ENCODE data around the gene BRF1.
"Not testable (repeated sequence)": the region's sequence is repeated elsewhere in the genome, so short reads cannot be mapped to it uniquely, and the experiment has no call there.

BRF1 gene

DNA sequence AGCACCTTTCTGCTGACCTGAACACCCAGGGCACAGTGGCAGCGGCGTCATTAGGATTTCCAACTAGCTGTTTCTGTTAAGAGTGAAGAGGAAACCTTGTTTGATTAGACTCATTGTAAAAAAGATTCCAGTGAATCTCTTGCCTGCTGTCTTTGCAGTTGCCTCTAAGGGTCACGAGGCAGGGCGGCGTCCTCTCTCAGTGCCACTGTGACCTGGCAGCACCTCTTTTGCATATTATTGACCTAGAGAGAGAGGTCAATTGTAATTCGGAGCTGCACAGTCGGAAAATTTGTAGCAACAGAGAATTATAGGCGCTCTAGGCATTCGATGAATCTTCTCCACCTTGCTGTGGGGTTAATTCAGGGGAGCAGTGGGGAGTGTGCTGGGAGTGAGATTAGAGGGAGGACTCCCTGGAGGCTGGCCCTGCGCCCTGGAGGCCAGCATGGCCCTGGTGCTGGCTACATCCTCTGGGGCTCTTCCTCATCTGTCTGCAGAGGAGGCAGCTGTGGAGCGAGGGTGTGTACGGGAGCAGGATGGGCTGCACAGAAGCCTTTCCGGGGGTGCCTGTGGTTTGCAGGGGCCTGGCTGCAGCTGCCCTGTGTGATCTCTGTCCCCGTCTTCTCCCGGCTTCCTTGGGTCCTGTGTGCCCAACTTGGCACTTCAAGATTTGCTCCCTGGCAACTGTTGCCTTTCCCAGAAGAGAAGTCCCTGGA, 28.0 kb upstream of the BRF1 start:
- Histone ChIP-seq H3K27me3 (no peaks in the 10 kb centered on the region), H3K36me3 (no peaks in the 10 kb centered on the region)
- DNase-seq: no peak

DNA sequence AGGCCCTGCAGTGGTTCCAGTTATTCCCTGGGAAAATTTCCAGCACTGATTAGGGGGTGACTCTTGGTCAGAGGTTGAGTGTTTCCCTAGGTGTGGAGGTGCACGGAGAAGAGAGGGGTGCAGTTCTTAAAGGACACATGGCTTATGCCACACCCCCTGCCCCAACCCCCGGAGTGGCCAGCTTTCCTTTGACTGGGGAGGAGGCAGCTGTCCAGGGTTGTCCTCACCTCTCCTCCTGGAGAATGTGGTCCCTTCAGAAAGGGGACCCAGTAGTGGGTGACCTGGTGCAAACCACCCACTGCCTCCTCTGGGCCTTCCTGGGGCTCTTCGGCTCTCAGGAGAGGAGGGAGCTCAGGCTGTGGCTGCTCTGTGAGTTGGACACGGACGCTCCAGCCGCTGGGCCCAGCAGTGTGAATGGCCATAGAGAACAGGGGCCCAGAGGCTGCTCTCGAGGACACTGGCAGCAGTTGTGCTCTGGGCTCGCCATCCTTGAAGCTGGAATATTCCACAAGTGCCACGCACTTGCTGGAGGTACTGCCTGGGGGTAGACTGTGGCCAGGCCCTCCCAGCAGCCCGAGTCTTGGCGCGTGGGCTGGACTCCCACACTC, 27.4 kb upstream of the BRF1 start:
- Histone ChIP-seq H3K4me1 (no peaks in the 10 kb centered on the region), H3K4me3 (ENCODE audit: low read depth, low read length) (no peak overlapping the region), H3K36me3 (no peaks in the 10 kb centered on the region), H3K27me3 (no peaks in the 10 kb centered on the region), H3K9me3 (no peaks in the 10 kb centered on the region)
- TF ChIP-seq, protein P1, sequence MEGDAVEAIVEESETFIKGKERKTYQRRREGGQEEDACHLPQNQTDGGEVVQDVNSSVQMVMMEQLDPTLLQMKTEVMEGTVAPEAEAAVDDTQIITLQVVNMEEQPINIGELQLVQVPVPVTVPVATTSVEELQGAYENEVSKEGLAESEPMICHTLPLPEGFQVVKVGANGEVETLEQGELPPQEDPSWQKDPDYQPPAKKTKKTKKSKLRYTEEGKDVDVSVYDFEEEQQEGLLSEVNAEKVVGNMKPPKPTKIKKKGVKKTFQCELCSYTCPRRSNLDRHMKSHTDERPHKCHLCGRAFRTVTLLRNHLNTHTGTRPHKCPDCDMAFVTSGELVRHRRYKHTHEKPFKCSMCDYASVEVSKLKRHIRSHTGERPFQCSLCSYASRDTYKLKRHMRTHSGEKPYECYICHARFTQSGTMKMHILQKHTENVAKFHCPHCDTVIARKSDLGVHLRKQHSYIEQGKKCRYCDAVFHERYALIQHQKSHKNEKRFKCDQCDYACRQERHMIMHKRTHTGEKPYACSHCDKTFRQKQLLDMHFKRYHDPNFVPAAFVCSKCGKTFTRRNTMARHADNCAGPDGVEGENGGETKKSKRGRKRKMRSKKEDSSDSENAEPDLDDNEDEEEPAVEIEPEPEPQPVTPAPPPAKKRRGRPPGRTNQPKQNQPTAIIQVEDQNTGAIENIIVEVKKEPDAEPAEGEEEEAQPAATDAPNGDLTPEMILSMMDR (IDR thresholded peaks at IDR 0.05; ENCODE audit: low read depth, low read length): no peak
- DNase-seq: no peak

More for the DNA sequence above, 28.0 kb upstream of the BRF1 start:
- H3K9me3 ChIP-seq: no peaks in the 10 kb centered on the region
- H3K4me1 ChIP-seq: no peaks in the 10 kb centered on the region
- TF ChIP-seq, protein P1 (IDR thresholded peaks at IDR 0.05; ENCODE audit: low read depth, low read length): no peak
- no peak overlapping the region for H3K4me3 ChIP-seq (ENCODE audit: low read depth, low read length)

DNA sequence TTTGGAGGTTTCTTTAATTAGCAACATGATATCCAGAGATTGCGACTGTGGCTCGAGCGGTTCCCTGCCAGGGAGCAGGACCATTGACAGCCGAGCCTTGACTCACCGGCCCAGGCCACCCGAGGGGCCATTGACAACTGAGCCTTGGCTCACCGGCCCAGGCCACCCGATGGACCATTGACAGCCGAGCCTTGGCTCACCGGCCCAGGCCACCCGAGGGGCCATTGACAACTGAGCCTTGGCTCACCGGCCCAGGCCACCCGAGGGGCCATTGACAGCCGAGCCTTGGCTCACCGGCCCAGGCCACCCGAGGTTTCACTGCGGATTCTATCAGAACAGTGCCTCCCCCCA, 26.9 kb upstream of the BRF1 start:
- not testable (repeated sequence) for H3K4me1 ChIP-seq, H3K36me3 ChIP-seq

DNA sequence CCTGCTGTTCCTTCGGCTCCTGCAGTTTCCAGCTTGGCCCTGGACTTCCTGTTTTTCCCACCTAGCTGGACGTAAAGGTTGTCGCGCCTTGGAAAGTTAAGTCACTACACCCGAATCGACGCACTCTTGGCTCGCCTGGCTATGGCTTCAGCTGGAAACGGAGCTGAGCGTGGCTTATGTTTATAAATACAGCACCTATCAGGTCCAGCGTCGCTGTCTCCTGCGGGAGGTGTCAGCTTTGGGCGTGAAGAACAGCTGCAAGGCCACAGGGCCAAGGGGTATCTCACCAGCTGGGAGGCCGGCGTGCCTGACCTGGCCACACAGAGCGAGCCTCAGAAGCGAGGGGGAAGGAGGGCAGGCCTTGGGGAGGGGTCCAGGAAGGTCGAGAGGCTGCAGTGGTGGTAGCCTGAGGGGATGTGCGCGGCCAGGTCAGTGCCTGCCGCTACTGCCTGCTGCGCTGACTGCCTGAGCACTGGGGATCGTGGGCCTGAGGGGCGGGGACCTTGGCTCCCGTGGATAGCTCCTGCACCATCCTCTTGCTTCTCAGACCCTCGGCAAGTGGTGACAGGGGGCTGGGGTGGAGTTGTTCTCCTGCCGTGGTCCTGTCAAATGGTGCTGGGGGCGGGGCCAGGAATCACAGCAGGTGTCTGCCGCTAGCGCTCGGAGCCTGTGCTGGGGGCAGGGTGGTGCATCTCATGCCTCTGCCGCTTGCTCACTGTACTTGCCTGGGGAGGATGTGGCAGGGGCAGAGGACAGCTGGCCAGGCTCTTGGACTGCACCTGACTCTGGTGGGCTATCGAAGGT, 26.3 kb upstream of the BRF1 start:
- H3K27me3 ChIP-seq: no peaks in the 10 kb centered on the region
- H3K4me3 ChIP-seq (ENCODE audit: low read depth, low read length): no peak overlapping the region
- no peaks in the 10 kb centered on the region for H3K4me1 ChIP-seq
- no peaks in the 10 kb centered on the region for H3K36me3 ChIP-seq
- no peaks in the 10 kb centered on the region for H3K9me3 ChIP-seq
- TF ChIP-seq, protein P1 (IDR thresholded peaks at IDR 0.05; ENCODE audit: low read depth, low read length): no peak
- DNase-seq: no peak

More for the DNA sequence above, 26.9 kb upstream of the BRF1 start:
- not testable (repeated sequence) for DNase-seq; H3K27me3 ChIP-seq; H3K9me3 ChIP-seq; H3K4me3 ChIP-seq (ENCODE audit: low read depth, low read length)

DNA sequence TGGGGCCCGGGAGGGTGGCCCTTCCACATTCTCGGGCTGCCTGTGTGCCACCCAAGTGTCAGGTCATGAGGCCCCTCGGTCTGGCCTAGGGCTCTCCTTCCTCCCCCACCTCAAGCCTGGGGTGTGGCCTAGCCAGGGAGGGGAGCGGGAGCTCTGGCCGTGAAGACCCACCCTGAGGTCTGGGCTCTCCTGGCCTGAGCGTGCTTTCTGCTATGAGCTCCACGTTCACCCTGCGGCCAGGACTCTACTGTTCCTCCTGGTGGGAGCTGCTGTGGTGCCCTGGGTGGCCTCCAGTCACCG, 25.7 kb upstream of the BRF1 start:
- TF ChIP-seq, protein P1 (IDR thresholded peaks at IDR 0.05; ENCODE audit: low read depth, low read length): no peak
- Histone ChIP-seq H3K9me3 (no peaks in the 10 kb centered on the region), H3K4me1 (no peaks in the 10 kb centered on the region), H3K36me3 (no peaks in the 10 kb centered on the region), H3K27me3 (no peaks in the 10 kb centered on the region), H3K4me3 (ENCODE audit: low read depth, low read length) (no peak overlapping the region)
- no peak for DNase-seq

DNA sequence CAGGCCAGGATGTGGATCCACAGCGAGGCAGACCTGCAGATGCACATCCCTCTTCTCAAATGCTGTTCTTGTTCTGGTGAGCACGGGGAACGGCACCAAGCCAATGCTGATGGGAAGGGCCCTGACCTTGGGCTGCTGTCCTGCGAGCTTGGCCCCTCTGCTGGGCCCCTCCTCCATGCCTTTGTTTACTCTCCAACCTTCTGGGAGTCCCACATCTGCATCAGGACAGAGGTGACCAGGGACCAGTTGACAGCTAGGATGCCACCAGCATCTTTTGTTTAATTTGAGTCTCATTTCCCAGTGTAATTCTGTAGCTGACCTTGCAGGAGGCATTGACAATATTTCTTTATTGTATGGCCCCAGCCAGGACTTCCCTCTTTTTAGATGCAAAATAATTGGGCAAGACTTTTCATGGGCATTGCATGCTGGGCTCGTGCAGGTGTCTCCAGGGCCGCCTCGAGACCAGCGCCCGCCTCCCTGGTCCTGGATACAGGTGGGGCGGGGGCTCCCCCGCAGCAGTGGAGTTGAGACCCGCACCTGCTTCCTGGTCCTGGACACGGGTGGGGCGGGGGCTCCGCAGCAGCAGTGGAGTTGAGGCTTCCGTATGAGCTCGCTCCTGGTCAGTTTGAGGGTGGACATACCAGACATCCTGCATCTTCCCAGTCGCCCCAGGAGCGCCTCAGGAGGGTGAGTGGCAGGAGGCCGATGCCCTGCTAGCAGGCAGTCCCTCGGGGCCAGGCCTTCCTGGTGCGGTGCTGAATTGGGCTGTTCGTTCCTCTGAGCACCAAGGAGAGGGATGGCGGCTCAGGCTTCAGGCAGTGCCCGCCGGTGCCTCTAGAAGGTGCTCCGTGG, 25.1 kb upstream of the BRF1 start:
- TF ChIP-seq, protein P1 (IDR thresholded peaks at IDR 0.05; ENCODE audit: low read depth, low read length): no peak
- Histone ChIP-seq H3K4me1 (no peaks in the 10 kb centered on the region), H3K9me3 (no peaks in the 10 kb centered on the region), H3K4me3 (ENCODE audit: low read depth, low read length) (no peak overlapping the region), H3K27me3 (no peaks in the 10 kb centered on the region), H3K36me3 (no peaks in the 10 kb centered on the region)
- no peak for DNase-seq
